GM23338 (cell line): Measurements from ENCODE around the gene OR6J1. TPM values are rescaled to one million over a fixed set of nuclear protein-coding genes. Genes with fewer than 3 reads are reported as not detected.

Experiments
- ATAC-seq: fragments of 200-7000 bp; cut with Tn5 transposase; 3 replicates; pipeline ENCODE4 v1.9.1; 2020
- DNase-seq: peaks from one replicate; pipeline ENCODE4 v3.0.0-alpha.2; 2015; ENCODE audit warnings: low spot score
- H2AFZ ChIP-seq: fragments of 200-600 bp; sonication (generic); 2 replicates; pipeline ENCODE4 v1.8.0; 2016; ENCODE audit warnings: antibody characterized with exemption, mild to moderate bottlenecking, moderate library complexity
- H3F3A ChIP-seq: fragments of 200-600 bp; sonication (generic); replicated peaks from 2 replicates; pipeline ENCODE4 v1.8.0; 2017; ENCODE audit warnings: antibody characterized with exemption, mixed run types, low read depth
- H3K27ac ChIP-seq: fragments of 200-600 bp; sonication (generic); 2 replicates; pipeline ENCODE4 v1.6.1; 2016; ENCODE audit warnings: low read depth
- H3K27me3 ChIP-seq: fragments of 200-600 bp; sonication (generic); 2 replicates; pipeline ENCODE4 v1.8.0; 2016; ENCODE audit warnings: mild to moderate bottlenecking, mixed run types, moderate library complexity; ENCODE audit not compliant: insufficient read depth
- H3K36me3 ChIP-seq: fragments of 200-600 bp; sonication (generic); 2 replicates; pipeline ENCODE4 v1.8.0; 2016; ENCODE audit warnings: mild to moderate bottlenecking; ENCODE audit not compliant: insufficient read depth
- H3K4me1 ChIP-seq: fragments of 200-600 bp; sonication (generic); 2 replicates; pipeline ENCODE4 v1.8.0; 2016; ENCODE audit warnings: mild to moderate bottlenecking, moderate library complexity; ENCODE audit not compliant: insufficient read depth
- H3K4me2 ChIP-seq: fragments of 200-600 bp; sonication (generic); 2 replicates; pipeline ENCODE4 v1.7.1; 2017; ENCODE audit warnings: mixed run types
- H3K4me3 ChIP-seq: fragments of 200-600 bp; sonication (generic); 2 replicates; pipeline ENCODE4 v1.6.1; 2016; ENCODE audit warnings: mixed run types
- H3K79me2 ChIP-seq: fragments of 200-600 bp; sonication (generic); replicated peaks from 2 replicates; pipeline ENCODE4 v1.8.0; 2017; ENCODE audit warnings: mild to moderate bottlenecking; ENCODE audit not compliant: insufficient read depth
- H3K9me2 ChIP-seq: fragments of 200-600 bp; sonication (generic); 2 replicates; pipeline ENCODE4 v1.8.0; 2017; ENCODE audit not compliant: insufficient read depth
- H4K20me1 ChIP-seq: fragments of 200-600 bp; sonication (generic); replicated peaks from 2 replicates; pipeline ENCODE4 v1.8.0; 2017; ENCODE audit warnings: mild to moderate bottlenecking; ENCODE audit not compliant: insufficient read depth
- H3K27ac Mint-ChIP-seq: 2 replicates; pipeline ENCODE4 v1.8.0; 2020; ENCODE audit warnings: inconsistent platforms, mild to moderate bottlenecking, moderate library complexity, mixed read lengths
- H3K27me3 Mint-ChIP-seq: 3 replicates; pipeline ENCODE4 v1.8.0; 2022; ENCODE audit warnings: low read depth, mild to moderate bottlenecking, moderate library complexity, mixed read lengths, inconsistent platforms; ENCODE audit not compliant: insufficient read depth, poor library complexity
- H3K36me3 Mint-ChIP-seq: 3 replicates; pipeline ENCODE4 v1.8.0; 2021; ENCODE audit warnings: low read depth, mild to moderate bottlenecking, inconsistent platforms, moderate library complexity, mixed read lengths
- H3K4me1 Mint-ChIP-seq: 3 replicates; pipeline ENCODE4 v1.8.0; 2020; ENCODE audit warnings: mild to moderate bottlenecking, inconsistent platforms, mixed read lengths
- H3K4me3 Mint-ChIP-seq: 3 replicates; pipeline ENCODE4 v1.8.0; 2021; ENCODE audit warnings: moderate library complexity, mild to moderate bottlenecking, inconsistent platforms, mixed read lengths
- H3K9me3 Mint-ChIP-seq: 3 replicates; pipeline ENCODE4 v1.8.0; 2020; ENCODE audit warnings: moderate library complexity, mild to moderate bottlenecking, inconsistent platforms, mixed read lengths
- CTCF ChIP-seq, 2 experiments: fragments of 200-600 bp in 1 of 2; sonication (generic) in 1 of 2; conservative IDR thresholded peaks; 2 replicates each; pipeline versions ENCODE4 v1.5.1 to v1.6.1; 2016 to 2017; ENCODE audit warnings: antibody characterized with exemption in 2 of 2, low read depth in 2 of 2, mild to moderate bottlenecking in 2 of 2, moderate library complexity in 1 of 2
- EZH2 ChIP-seq: fragments of 200-600 bp; sonication (generic); IDR thresholded peaks from one replicate; pipeline ENCODE4 v1.8.0; 2017; ENCODE audit warnings: antibody characterized with exemption, mild to moderate bottlenecking, low read depth; ENCODE audit not compliant: unreplicated experiment
- EZH2phosphoT487 ChIP-seq: fragments of 200-600 bp; sonication (generic); IDR thresholded peaks from one replicate; pipeline ENCODE4 v1.8.1; 2018; ENCODE audit warnings: antibody characterized with exemption; ENCODE audit not compliant: unreplicated experiment
- NANOG ChIP-seq: IDR thresholded peaks from 2 replicates; pipeline ENCODE4 v1.6.1; 2016; ENCODE audit warnings: antibody characterized with exemption, borderline replicate concordance
- POLR2AphosphoS5 ChIP-seq: IDR thresholded peaks from 2 replicates; pipeline ENCODE4 v1.6.1; 2016; ENCODE audit warnings: antibody characterized with exemption, low read depth
- REST ChIP-seq: IDR thresholded peaks from one replicate; pipeline ENCODE4 v1.6.1; 2018; ENCODE audit warnings: antibody characterized with exemption; ENCODE audit not compliant: unreplicated experiment
- ZNF114 ChIP-seq: fragments of 250-450 bp; sonication (Bioruptor Pico); IDR thresholded peaks from 2 replicates; pipeline ENCODE4 v1.5.0; 2020; ENCODE audit warnings: mild to moderate bottlenecking, moderate library complexity
- ZNF331 ChIP-seq: fragments of 250-450 bp; sonication (Bioruptor Pico); IDR thresholded peaks from 2 replicates; pipeline ENCODE4 v1.5.0; 2020; ENCODE audit warnings: low read depth, mild to moderate bottlenecking, moderate library complexity
- polyA plus RNA-seq: library from polyadenylated mRNA; unstranded; fragments of >200 nt; fragmentation: Nextera tagmentation; extraction: Ambion mirVana; gene quantifications from 2 replicates; pipeline ENCODE4 v1.2.1, GENCODE V29; 2016
- total RNA-seq: library from RNA; depleted of rRNA; stranded (reverse); fragments of >200 nt; shearing (Covaris generic); gene quantifications from 2 replicates; pipeline ENCODE4 v1.2.3, GENCODE V29; 2014
- TF ChIP-seq, protein P1 (sequence below): IDR thresholded peaks from 2 replicates; pipeline ENCODE4 v1.6.1; 2016; ENCODE audit warnings: antibody characterized with exemption

OR6J1 gene
- total and polyA plus RNA-seq, 2 experiments from 2014 or later, result not detected

DNA sequence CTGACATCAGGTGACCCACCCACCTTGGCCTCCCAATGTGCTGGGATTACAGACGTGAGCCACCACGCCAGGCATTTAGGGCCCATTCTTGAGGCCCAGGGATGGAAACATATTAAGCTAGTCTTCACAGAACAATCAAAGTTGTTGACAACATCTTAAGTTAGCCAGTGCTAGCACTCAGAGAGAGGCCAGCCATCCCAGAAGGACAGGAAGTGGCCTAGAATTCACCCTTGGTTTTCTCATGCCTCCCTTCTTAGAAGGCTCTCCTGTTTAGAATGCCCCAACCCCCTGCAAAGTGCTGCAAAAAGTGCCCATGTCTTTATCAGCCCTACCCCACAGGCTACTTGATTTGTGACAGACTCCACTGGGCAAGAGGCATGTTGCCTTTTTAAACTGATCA is 12.1 kb upstream of the OR6J1 start (continued):
- no peak for TF ChIP-seq REST
- TF ChIP-seq NANOG, result no peak
- TF ChIP-seq, protein P1, sequence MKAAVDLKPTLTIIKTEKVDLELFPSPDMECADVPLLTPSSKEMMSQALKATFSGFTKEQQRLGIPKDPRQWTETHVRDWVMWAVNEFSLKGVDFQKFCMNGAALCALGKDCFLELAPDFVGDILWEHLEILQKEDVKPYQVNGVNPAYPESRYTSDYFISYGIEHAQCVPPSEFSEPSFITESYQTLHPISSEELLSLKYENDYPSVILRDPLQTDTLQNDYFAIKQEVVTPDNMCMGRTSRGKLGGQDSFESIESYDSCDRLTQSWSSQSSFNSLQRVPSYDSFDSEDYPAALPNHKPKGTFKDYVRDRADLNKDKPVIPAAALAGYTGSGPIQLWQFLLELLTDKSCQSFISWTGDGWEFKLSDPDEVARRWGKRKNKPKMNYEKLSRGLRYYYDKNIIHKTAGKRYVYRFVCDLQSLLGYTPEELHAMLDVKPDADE, result no peak
- TF ChIP-seq EZH2, result no peak
- TF ChIP-seq POLR2AphosphoS5, result no peak
- no peak for TF ChIP-seq ZNF114 (CRISPR knock-in tag)
- no peak for TF ChIP-seq CTCF (conservative IDR thresholded peaks at IDR 0.05; ENCODE audit: low read depth in 2 of 2)
- TF ChIP-seq EZH2phosphoT487, result no peak

DNA sequence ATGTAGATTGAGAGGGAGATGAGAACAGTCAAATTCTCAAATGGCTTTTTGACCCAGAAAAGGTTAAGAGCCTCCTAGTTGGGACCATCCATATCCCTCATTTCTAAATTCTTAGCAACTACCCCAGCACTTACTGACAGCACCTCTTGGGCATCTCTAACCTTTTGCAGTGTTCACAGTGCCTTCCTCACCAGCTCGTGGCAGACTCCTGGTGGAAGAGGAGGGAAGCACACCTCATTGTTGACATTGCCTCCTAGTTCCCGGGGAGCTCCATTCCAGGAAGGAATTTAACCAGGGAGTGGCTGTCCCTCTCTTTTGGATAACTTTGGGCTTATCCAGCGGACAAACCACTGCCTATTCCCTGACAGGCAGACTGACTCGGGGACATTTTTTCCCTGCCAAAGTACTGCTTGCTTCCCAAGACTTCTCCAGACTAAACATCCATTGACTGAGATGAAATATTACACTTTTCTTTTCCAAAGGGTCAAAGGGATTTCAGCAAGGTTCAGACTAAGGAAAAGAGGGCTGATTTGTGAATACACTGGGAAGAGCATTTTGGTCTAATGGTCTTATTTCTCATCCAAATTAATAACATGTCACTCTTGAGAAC is 9.0 kb upstream of the OR6J1 start:
- no peaks in the 10 kb centered on the region for H3F3A ChIP-seq
- H3K9me3 Mint-ChIP-seq, result no peaks in the 10 kb centered on the region
- H3K9me2 ChIP-seq, result no peaks in the 10 kb centered on the region
- ATAC-seq, result peak; percentile 99
- TF ChIP-seq CTCF (conservative IDR thresholded peaks at IDR 0.05; ENCODE audit: low read depth in 2 of 2) (peak; percentile 83 to 90), ZNF331 (CRISPR knock-in tag) (no peak)
- peak; percentile 93 for DNase-seq
- no peaks in the 10 kb centered on the region for H4K20me1 ChIP-seq
- no peak overlapping the region for H3K4me3 ChIP-seq
- H3K27me3 ChIP-seq, result no peaks in the 10 kb centered on the region
- no peak overlapping the region for H3K4me2 ChIP-seq
- H3K36me3 Mint-ChIP-seq, result no peaks in the 10 kb centered on the region
- no peaks in the 10 kb centered on the region for H3K36me3 ChIP-seq
- H3K4me1 Mint-ChIP-seq, result peaks cover 4% of the 10 kb centered on the region; the same call in 1 of the 3 replicates
- no peak overlapping the region for H3K27ac Mint-ChIP-seq
- H3K4me1 ChIP-seq, result no peaks in the 10 kb centered on the region
- H3K27me3 Mint-ChIP-seq, result peaks cover 7% of the 10 kb centered on the region
- peak overlapping the region; percentile 49; the same call in 1 of the 2 replicates for H2AFZ ChIP-seq
- no peaks in the 10 kb centered on the region for H3K79me2 ChIP-seq
- no peak overlapping the region for H3K27ac ChIP-seq
- H3K4me3 Mint-ChIP-seq, result no peak overlapping the region
